Stimulated activated CD4-positive, alpha-beta T cell treated with anti-CD3 and anti-CD28 coated beads, Interleukin-1b, Interleukin-23, amount 100 ng/mL, for 24 hours (primary cell): ENCODE data around the gene GMEB2.

ENCODE experiments used
- DNase-seq, 4 experiments: peaks; one replicate each; pipeline ENCODE4 v3.0.0-alpha.2; 2020; ENCODE audit warnings: low read depth in 4 of 4, low spot score in 1 of 4

GMEB2 gene

GRCh38 chr20:63547725-63548480 is 79.0 kb downstream of the GMEB2 start, which contains the start of gene SRMS:
SRMS (minus strand) TSS chr20:63547749; CDS start chr20:63547463, 286 bp downstream.
- no peak for DNase-seq

GRCh38 chr20:63546956-63547724 is 79.8 kb downstream of the GMEB2 start:
- no peak for DNase-seq

GRCh38 chr20:63546256-63546955 is 80.5 kb downstream of the GMEB2 start:
- DNase-seq: no peak

- DNase-seq: no peak
These were observed 81.1 kb downstream of the GMEB2 start for GRCh38 chr20:63545814-63546213.

- no peak for DNase-seq
These were observed 81.9 kb downstream of the GMEB2 start for GRCh38 chr20:63544958-63545516.

- DNase-seq: no peak
These were observed 82.5 kb downstream of the GMEB2 start for GRCh38 chr20:63544241-63544957.

- DNase-seq: no peak
These were observed 83.2 kb downstream of the GMEB2 start for GRCh38 chr20:63543733-63544132.

GRCh38 chr20:63543131-63543530 is 83.8 kb downstream of the GMEB2 start:
- no peak for DNase-seq

GRCh38 chr20:63542696-63543095 is 84.2 kb downstream of the GMEB2 start:
- no peak for DNase-seq

- no peak for DNase-seq
These were observed 84.8 kb downstream of the GMEB2 start for GRCh38 chr20:63542031-63542559.

- no peak for DNase-seq
These were observed 85.5 kb downstream of the GMEB2 start for GRCh38 chr20:63541371-63541770.

GRCh38 chr20:63540417-63541186 is 86.3 kb downstream of the GMEB2 start:
- DNase-seq: no peak

- DNase-seq: no peak
These were observed 87.2 kb downstream of the GMEB2 start for GRCh38 chr20:63539441-63540370.

- DNase-seq: no peak
These were observed 87.8 kb downstream of the GMEB2 start for GRCh38 chr20:63539092-63539430.

GRCh38 chr20:63538204-63539091 is 88.5 kb downstream of the GMEB2 start:
- DNase-seq: no peak
